ENCODE results near the gene PCGF2.

PCGF2 gene

GRCh38 chr17:38752308-38753070 lies 4.4 kb upstream of the PCGF2 start, which contains the start of gene PSMB3 (continued):
- TF ChIP-seq ZNF146 (tag by site-specific recombination; IDR thresholded peaks at IDR 0.05) (no peak; the same call in 1 of the 2 replicates), ZNF155 (tag by site-specific recombination; IDR thresholded peaks at IDR 0.05) (no peak), ZNF768 (tag by site-specific recombination; IDR thresholded peaks at IDR 0.05) (no peak), ZNF518A (tag by site-specific recombination; conservative IDR thresholded peaks at IDR 0.05; ENCODE audit: low read depth) (peak; percentile 88), ZNF555 (tag by site-specific recombination; conservative IDR thresholded peaks at IDR 0.05) (no peak), ZBTB7A (tag by site-specific recombination; IDR thresholded peaks at IDR 0.05; ENCODE audit: low read depth) (no peak), ZSCAN23 (tag by site-specific recombination; IDR thresholded peaks at IDR 0.05) (no peak), MYNN (tag by site-specific recombination; IDR thresholded peaks at IDR 0.05; ENCODE audit: borderline replicate concordance) (no peak), ZNF560 (tag by site-specific recombination; IDR thresholded peaks at IDR 0.05; ENCODE audit: borderline replicate concordance) (no peak), YY2 (tag by site-specific recombination; IDR thresholded peaks at IDR 0.05) (0 out of 2 replicates have a peak, but pooled peaks have one; percentile 27), ZNF398 (tag by site-specific recombination; IDR thresholded peaks at IDR 0.05) (peak; percentile 19; the same call in 1 of the 2 replicates), HOXA7 (CRISPR knock-in tag; IDR thresholded peaks at IDR 0.05; ENCODE audit: borderline replicate concordance) (no peak), KLF17 (tag by site-specific recombination; IDR thresholded peaks at IDR 0.05) (0 out of 2 replicates have a peak, but pooled peaks have one; percentile 38), ZNF133 (tag by site-specific recombination; IDR thresholded peaks at IDR 0.05) (no peak)

GRCh38 chr17:38751808-38752307 lies 3.7 kb upstream of the PCGF2 start:
- H3K4me3 ChIP-seq (ENCODE audit: low read depth, low read length), result peak overlapping the region; percentile 67
- H3K4me1 ChIP-seq (ENCODE audit: control insufficient read depth, insufficient read depth, low read length), result peaks cover 11% of the 10 kb centered on the region
- CTCF ChIA-PET, result interaction anchor here (0.6 to 1.1 kb wide), 8 partner anchors 10 to 423 kb away, joined by 3 to 7 read pairs (median 6); no protein-coding TSS in a partner anchor
- peaks cover 31 to 32% of the 10 kb centered on the region in 2 experiments for H3K36me3 ChIP-seq (ENCODE audit: control insufficient read depth in 2 of 2, insufficient read depth in 1 of 2, low read length in 2 of 2)
- POLR2A ChIA-PET, result interaction anchor here (0.6 to 2.8 kb wide), 19 partner anchors 9 to 402 kb away, joined by 3 to 20 read pairs (median 4); partner anchors contain the start of genes LASP1, MLLT6, RPL23 and SOCS7
- peak overlapping the region; percentile 66 for H3K27ac ChIP-seq (ENCODE audit: extremely low read depth, low read depth, low read length)
- H3K9me3 ChIP-seq (ENCODE audit: control insufficient read depth, insufficient read depth, low read depth, low read length), result no peaks in the 10 kb centered on the region
- no peak for TF ChIP-seq ZNF133 (tag by site-specific recombination; IDR thresholded peaks at IDR 0.05)
- TF ChIP-seq HOXD13 (CRISPR knock-in tag; IDR thresholded peaks at IDR 0.05; ENCODE audit: borderline replicate concordance), result no peak; the same call in 1 of the 2 replicates
- no peak for TF ChIP-seq ZNF624 (tag by site-specific recombination; IDR thresholded peaks at IDR 0.05)
- TF ChIP-seq ZFP37 (tag by site-specific recombination; IDR thresholded peaks at IDR 0.05), result peak; percentile 84; the same call in 1 of the 2 replicates
- peak; percentile 31 for TF ChIP-seq WT1 (tag by site-specific recombination; IDR thresholded peaks at IDR 0.05)
- no peak for TF ChIP-seq HOXC10 (CRISPR knock-in tag; IDR thresholded peaks at IDR 0.05)
- TF ChIP-seq KLF7 (tag by site-specific recombination; IDR thresholded peaks at IDR 0.05; ENCODE audit: borderline replicate concordance), result peak; percentile 20; the same call in 1 of the 2 replicates
- TF ChIP-seq ZFP41 (tag by site-specific recombination; IDR thresholded peaks at IDR 0.05; ENCODE audit: borderline replicate concordance), result no peak
- TF ChIP-seq ZNF571 (tag by site-specific recombination; IDR thresholded peaks at IDR 0.05), result no peak
- TF ChIP-seq ZNF558 (tag by site-specific recombination; IDR thresholded peaks at IDR 0.05), result peak; percentile 68; the same call in 1 of the 2 replicates
- no peak for TF ChIP-seq ZFP3 (tag by site-specific recombination; IDR thresholded peaks at IDR 0.05; ENCODE audit: low read depth)
- TF ChIP-seq ZSCAN5A (tag by site-specific recombination; IDR thresholded peaks at IDR 0.05), result no peak
